SK-N-SH treated with all-trans-retinoic acid at 6 μM for 48 hours (cell line): ENCODE measurements around the gene FSIP1.

Source experiments
- ATAC-seq: fragments of 200-7000 bp; cut with Tn5 transposase; 3 replicates; pipeline ENCODE4 v1.9.1; 2020; ENCODE audit warnings: mild to moderate bottlenecking, moderate library complexity
- ARNTL ChIP-seq: fragments of 450-650 bp; formaldehyde crosslinking; IDR thresholded peaks from 2 replicates; pipeline ENCODE4 v1.5.0; 2020; ENCODE audit warnings: low read depth, mild to moderate bottlenecking, moderate library complexity, borderline replicate concordance
- BACH2 ChIP-seq: fragments of 250-450 bp; sonication (Bioruptor Pico); IDR thresholded peaks from 2 replicates; pipeline ENCODE4 v1.9.0; 2021; ENCODE audit warnings: mild to moderate bottlenecking, borderline replicate concordance
- CSDC2 ChIP-seq: fragments of 250-450 bp; sonication (Bioruptor Pico); IDR thresholded peaks from 2 replicates; pipeline ENCODE4 v1.5.0; 2020; ENCODE audit warnings: mild to moderate bottlenecking, moderate library complexity
- ESRRG ChIP-seq: fragments of 250-450 bp; sonication (Bioruptor Pico); IDR thresholded peaks from 2 replicates; pipeline ENCODE4 v1.6.1; 2021; ENCODE audit warnings: mild to moderate bottlenecking
- GLIS3 ChIP-seq: fragments of 250-450 bp; sonication (Bioruptor Pico); IDR thresholded peaks from 2 replicates; pipeline ENCODE4 v1.5.0; 2020; ENCODE audit warnings: mild to moderate bottlenecking, moderate library complexity
- ISL1 ChIP-seq: fragments of 250-450 bp; sonication (Bioruptor Pico); IDR thresholded peaks from 2 replicates; pipeline ENCODE4 v2.1.2; 2022; ENCODE audit warnings: mild to moderate bottlenecking, moderate library complexity
- PPARA ChIP-seq: fragments of 250-450 bp; sonication (Bioruptor Pico); IDR thresholded peaks from 2 replicates; pipeline ENCODE4 v1.5.0; 2020; ENCODE audit warnings: mild to moderate bottlenecking, borderline replicate concordance
- RARB ChIP-seq: fragments of 250-450 bp; sonication (Bioruptor Pico); IDR thresholded peaks from 2 replicates; pipeline ENCODE4 v1.8.0; 2021; ENCODE audit warnings: mild to moderate bottlenecking, moderate library complexity
- TOX ChIP-seq: fragments of 250-450 bp; sonication (Bioruptor Pico); IDR thresholded peaks from 2 replicates; pipeline ENCODE4 v1.8.0; 2021; ENCODE audit warnings: mild to moderate bottlenecking, moderate library complexity, borderline replicate concordance
- ZFP3 ChIP-seq: fragments of 250-450 bp; sonication (Bioruptor Pico); IDR thresholded peaks from 2 replicates; pipeline ENCODE4 v1.5.0; 2020; ENCODE audit warnings: mild to moderate bottlenecking, moderate library complexity
- ZFP30 ChIP-seq: fragments of 450-650 bp; formaldehyde crosslinking; IDR thresholded peaks from 2 replicates; pipeline ENCODE4 v1.5.0; 2022; ENCODE audit warnings: mild to moderate bottlenecking, moderate library complexity
- ZNF565 ChIP-seq: fragments of 450-650 bp; formaldehyde crosslinking; conservative IDR thresholded peaks from 2 replicates; pipeline ENCODE4 v1.5.0; 2020; ENCODE audit warnings: low read depth, mild to moderate bottlenecking, moderate library complexity
- TF ChIP-seq, protein P1 (sequence below): fragments of 250-450 bp; sonication (Bioruptor Pico); IDR thresholded peaks from 2 replicates; pipeline ENCODE4 v1.5.0; 2020; ENCODE audit warnings: mild to moderate bottlenecking, moderate library complexity
- TF ChIP-seq, protein P2 (sequence below): fragments of 250-450 bp; sonication (Bioruptor Pico); IDR thresholded peaks from 2 replicates; pipeline ENCODE4 v1.8.0; 2021; ENCODE audit warnings: low read depth, mild to moderate bottlenecking, moderate library complexity, borderline replicate concordance

Gene FSIP1

DNA sequence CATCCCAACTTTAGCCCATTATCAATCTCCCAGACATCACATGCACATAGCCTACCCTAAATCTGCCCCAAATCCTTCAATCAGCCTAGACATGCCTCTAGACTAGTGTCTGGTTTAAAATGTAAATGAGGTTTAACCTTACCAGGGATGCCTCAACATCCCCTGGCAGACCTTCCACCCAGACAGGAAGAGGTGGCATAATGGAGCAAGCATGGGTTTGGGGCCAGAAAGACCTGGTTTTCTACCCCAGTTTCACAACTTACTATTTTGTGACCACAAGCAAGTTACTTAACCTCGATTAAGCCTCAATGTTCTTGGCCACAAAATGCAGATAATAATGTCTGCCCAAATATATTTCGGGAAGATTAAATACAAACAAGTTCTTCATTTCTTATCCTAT lies 230.1 kb downstream of the FSIP1 start:
- ATAC-seq, result no peak
- TF ChIP-seq, protein P1, sequence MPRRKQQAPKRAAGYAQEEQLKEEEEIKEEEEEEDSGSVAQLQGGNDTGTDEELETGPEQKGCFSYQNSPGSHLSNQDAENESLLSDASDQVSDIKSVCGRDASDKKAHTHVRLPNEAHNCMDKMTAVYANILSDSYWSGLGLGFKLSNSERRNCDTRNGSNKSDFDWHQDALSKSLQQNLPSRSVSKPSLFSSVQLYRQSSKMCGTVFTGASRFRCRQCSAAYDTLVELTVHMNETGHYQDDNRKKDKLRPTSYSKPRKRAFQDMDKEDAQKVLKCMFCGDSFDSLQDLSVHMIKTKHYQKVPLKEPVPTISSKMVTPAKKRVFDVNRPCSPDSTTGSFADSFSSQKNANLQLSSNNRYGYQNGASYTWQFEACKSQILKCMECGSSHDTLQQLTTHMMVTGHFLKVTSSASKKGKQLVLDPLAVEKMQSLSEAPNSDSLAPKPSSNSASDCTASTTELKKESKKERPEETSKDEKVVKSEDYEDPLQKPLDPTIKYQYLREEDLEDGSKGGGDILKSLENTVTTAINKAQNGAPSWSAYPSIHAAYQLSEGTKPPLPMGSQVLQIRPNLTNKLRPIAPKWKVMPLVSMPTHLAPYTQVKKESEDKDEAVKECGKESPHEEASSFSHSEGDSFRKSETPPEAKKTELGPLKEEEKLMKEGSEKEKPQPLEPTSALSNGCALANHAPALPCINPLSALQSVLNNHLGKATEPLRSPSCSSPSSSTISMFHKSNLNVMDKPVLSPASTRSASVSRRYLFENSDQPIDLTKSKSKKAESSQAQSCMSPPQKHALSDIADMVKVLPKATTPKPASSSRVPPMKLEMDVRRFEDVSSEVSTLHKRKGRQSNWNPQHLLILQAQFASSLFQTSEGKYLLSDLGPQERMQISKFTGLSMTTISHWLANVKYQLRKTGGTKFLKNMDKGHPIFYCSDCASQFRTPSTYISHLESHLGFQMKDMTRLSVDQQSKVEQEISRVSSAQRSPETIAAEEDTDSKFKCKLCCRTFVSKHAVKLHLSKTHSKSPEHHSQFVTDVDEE, result no peak
- TF ChIP-seq ZNF565 (no peak), GLIS3 (CRISPR knock-in tag) (no peak), CSDC2 (CRISPR knock-in tag) (no peak), TOX (CRISPR knock-in tag) (no peak), BACH2 (CRISPR knock-in tag) (no peak), ESRRG (no peak), ZFP3 (CRISPR knock-in tag) (no peak), ZFP30 (CRISPR knock-in tag) (no peak), RARB (CRISPR knock-in tag) (no peak), PPARA (no peak), ARNTL (CRISPR knock-in tag) (no peak), ISL1 (CRISPR knock-in tag) (no peak)
- TF ChIP-seq, protein P2, sequence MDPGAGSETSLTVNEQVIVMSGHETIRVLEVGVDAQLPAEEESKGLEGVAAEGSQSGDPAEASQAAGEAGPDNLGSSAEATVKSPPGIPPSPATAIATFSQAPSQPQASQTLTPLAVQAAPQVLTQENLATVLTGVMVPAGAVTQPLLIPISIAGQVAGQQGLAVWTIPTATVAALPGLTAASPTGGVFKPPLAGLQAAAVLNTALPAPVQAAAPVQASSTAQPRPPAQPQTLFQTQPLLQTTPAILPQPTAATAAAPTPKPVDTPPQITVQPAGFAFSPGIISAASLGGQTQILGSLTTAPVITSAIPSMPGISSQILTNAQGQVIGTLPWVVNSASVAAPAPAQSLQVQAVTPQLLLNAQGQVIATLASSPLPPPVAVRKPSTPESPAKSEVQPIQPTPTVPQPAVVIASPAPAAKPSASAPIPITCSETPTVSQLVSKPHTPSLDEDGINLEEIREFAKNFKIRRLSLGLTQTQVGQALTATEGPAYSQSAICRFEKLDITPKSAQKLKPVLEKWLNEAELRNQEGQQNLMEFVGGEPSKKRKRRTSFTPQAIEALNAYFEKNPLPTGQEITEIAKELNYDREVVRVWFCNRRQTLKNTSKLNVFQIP (CRISPR knock-in tag), result no peak

DNA sequence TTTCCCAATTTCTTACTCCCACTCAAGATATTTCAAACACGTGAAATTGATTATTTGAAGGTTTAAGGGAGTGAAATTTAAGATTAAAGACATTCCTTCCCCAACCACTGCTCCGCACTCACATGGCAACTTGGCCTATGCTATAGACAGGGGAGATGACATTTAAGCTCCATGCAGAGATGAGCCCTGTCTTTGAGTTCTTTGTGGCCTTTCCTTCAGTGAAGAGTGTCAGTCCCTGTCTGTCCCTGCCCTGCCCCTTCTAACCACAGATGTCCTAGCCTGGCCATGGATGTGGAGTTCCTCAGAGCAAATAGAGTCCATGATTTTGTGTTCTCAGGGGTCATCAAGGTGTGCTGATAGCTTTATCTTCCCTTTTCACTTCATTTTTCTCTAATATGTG lies 231.2 kb downstream of the FSIP1 start:
- TF ChIP-seq ESRRG, result no peak

More for the DNA sequence above, 231.2 kb downstream of the FSIP1 start:
- no peak for ATAC-seq
